Uterus (tissue), 4 donors: Measurements from ENCODE around the gene GPRIN2. TPM values are rescaled to one million over a fixed set of nuclear protein-coding genes. Genes with fewer than 3 reads are reported as not detected.

Experiments used
- DNase-seq, 2 donors: peaks; one replicate each; pipeline ENCODE4 v3.0.0-alpha.2; 2019 to 2020
- H3K27ac ChIP-seq, 2 donors: fragments of 200-600 bp; sonication (generic); 1 replicate in 1 of 2; 2 replicates in 1 of 2; pipeline ENCODE4 v1.5.1; 2016 to 2018
- H3K27me3 ChIP-seq, 2 donors: fragments of 200-600 bp; sonication (generic); one replicate each; pipeline ENCODE4 v1.5.1; 2018 to 2019; ENCODE audit warnings: control low read depth in 1 of 2
- H3K36me3 ChIP-seq, 2 donors: fragments of 200-600 bp; sonication (generic); one replicate each; pipeline ENCODE4 v1.5.1; 2019; ENCODE audit warnings: control low read depth in 1 of 2
- H3K4me1 ChIP-seq, 2 donors: fragments of 200-600 bp; sonication (generic); one replicate each; pipeline ENCODE4 v1.5.1; 2018 to 2019; ENCODE audit warnings: control low read depth in 1 of 2
- H3K4me3 ChIP-seq, 2 donors: fragments of 200-600 bp; sonication (generic); 1 replicate in 1 of 2; 2 replicates in 1 of 2; pipeline ENCODE4 v1.5.1; 2018 to 2019; ENCODE audit warnings: mild to moderate bottlenecking in 1 of 2
- H3K9me3 ChIP-seq, 2 donors: fragments of 200-600 bp; sonication (generic); one replicate each; pipeline ENCODE4 v1.5.1; 2019; ENCODE audit warnings: control low read depth in 1 of 2
- POLR2A ChIP-seq, 2 donors: fragments of 450-650 bp; IDR thresholded peaks; one replicate each; pipeline ENCODE4 v1.6.1; 2016; ENCODE audit warnings: antibody characterized with exemption in 2 of 2, mild to moderate bottlenecking in 1 of 2, moderate library complexity in 1 of 2
- intact Hi-C: fragments of 100-400 bp; cut with DNase I; formaldehyde crosslinking; loops from one replicate; pipeline ENCODE4 v1.15.1; 2023; ENCODE audit warnings: low total_unique reads
- total RNA-seq, 4 donors: library from RNA; depleted of rRNA in 3 of 4; stranded (reverse); fragments of >200 nt in 3 of 4; gene quantifications; one replicate each; pipeline versions ENCODE4 v1.1.0 to v1.2.4, GENCODE V29; 2014 to 2023
- TF ChIP-seq, protein P1 (sequence below), 4 experiments: fragments of 200-600 bp in 2 of 4; fragments of 450-650 bp in 2 of 4; sonication (generic) in 2 of 4; IDR thresholded peaks; one replicate each; pipeline ENCODE4 v1.5.1; 2016 to 2019; ENCODE audit warnings: antibody characterized with exemption in 4 of 4, mild to moderate bottlenecking in 2 of 4, moderate library complexity in 1 of 4
- donor health status: DM: yes; HTN: yes; CAD: no.

GPRIN2 gene
- total RNA-seq, 4 donors from 2014 or later = 3.5 TPM; not detected in 3

GRCh38 chr10:46528675-46529615 is 27.5 kb downstream of the GPRIN2 start:
- Histone ChIP-seq H3K27me3 (no peaks in the 10 kb centered on the region), H3K27ac (no peak overlapping the region), H3K9me3 (peaks cover 0 to 2% of the 10 kb centered on the region in 2 donors), H3K4me3 (no peak overlapping the region), H3K36me3 (no peaks in the 10 kb centered on the region), H3K4me1 (no peaks in the 10 kb centered on the region)
- TF ChIP-seq POLR2A (IDR thresholded peaks at IDR 0.05) = no peak
- TF ChIP-seq, protein P1, sequence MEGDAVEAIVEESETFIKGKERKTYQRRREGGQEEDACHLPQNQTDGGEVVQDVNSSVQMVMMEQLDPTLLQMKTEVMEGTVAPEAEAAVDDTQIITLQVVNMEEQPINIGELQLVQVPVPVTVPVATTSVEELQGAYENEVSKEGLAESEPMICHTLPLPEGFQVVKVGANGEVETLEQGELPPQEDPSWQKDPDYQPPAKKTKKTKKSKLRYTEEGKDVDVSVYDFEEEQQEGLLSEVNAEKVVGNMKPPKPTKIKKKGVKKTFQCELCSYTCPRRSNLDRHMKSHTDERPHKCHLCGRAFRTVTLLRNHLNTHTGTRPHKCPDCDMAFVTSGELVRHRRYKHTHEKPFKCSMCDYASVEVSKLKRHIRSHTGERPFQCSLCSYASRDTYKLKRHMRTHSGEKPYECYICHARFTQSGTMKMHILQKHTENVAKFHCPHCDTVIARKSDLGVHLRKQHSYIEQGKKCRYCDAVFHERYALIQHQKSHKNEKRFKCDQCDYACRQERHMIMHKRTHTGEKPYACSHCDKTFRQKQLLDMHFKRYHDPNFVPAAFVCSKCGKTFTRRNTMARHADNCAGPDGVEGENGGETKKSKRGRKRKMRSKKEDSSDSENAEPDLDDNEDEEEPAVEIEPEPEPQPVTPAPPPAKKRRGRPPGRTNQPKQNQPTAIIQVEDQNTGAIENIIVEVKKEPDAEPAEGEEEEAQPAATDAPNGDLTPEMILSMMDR (IDR thresholded peaks at IDR 0.05) = no peak
- peak; percentile 4 to 11 for DNase-seq
- intact Hi-C loops = no loop called here

DNA sequence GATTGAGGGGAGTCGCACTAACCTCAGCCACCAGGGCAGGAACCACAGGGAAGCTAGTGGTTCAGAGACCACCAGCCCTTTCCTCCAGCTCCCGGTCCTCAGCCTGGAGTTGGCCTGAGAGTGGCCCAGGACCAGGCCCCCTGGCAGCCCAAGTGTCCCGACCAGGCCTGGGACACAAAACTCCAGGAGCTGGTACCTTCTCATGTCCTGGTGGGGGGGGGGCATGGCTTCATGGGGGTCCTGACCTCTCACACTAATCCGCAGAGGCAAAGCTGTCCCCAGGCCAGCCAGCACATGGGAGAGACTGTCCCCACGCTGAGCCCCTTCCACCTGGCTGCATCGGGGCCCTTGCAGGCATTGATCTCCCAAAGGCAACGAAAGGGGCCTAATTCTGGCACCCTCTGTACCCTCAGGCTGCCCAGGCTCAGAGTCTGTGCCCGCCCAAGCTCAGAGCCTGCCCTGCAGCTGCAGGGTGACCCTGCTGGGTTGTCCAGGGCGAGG is 28.2 kb downstream of the GPRIN2 start:
- no peaks in the 10 kb centered on the region for H3K9me3 ChIP-seq
- no peak overlapping the region for H3K4me3 ChIP-seq
- H3K27ac ChIP-seq = no peak overlapping the region
- no peaks in the 10 kb centered on the region for H3K27me3 ChIP-seq
- peak; percentile 10 to 15 for DNase-seq
- H3K4me1 ChIP-seq = no peaks in the 10 kb centered on the region
- intact Hi-C loops = no loop called here
- TF ChIP-seq, protein P1 (IDR thresholded peaks at IDR 0.05) = no peak
- TF ChIP-seq POLR2A (IDR thresholded peaks at IDR 0.05) = no peak
- H3K36me3 ChIP-seq = no peaks in the 10 kb centered on the region

DNA sequence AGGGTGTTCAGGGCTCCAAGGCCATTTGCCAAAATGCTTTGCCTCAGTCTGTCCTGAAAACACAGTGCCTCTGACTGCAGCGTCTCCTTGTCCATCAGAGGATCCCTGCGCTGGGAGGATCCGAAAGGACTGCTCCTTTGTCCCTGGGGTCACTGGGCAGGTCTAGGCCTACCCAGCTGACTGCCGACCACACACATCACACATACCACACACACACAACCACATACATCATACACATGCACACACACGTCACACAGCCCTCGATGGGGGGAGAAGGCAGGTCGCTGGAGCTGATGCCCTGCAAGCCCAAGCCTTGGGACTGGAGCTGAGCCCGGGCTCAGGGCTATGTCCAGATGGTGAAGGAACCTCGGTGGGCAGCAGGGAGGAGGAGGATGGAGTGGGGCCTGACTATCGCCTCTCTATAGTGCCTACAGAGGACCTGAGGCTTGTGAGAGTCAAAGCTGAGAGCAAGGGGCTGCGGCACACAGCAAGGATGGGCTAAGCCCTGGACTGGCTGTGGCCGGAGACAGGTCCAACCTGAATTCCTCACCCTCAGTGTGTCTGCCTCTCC is 29.1 kb downstream of the GPRIN2 start:
- Histone ChIP-seq H3K9me3 (no peaks in the 10 kb centered on the region), H3K36me3 (no peaks in the 10 kb centered on the region), H3K4me1 (no peaks in the 10 kb centered on the region), H3K27me3 (no peaks in the 10 kb centered on the region), H3K27ac (no peak overlapping the region), H3K4me3 (no peak overlapping the region)
- no peak for TF ChIP-seq POLR2A (IDR thresholded peaks at IDR 0.05)
- TF ChIP-seq, protein P1 (IDR thresholded peaks at IDR 0.05) = no peak
- intact Hi-C loops = no loop called here
- DNase-seq = peak; percentile 12 to 14

DNA sequence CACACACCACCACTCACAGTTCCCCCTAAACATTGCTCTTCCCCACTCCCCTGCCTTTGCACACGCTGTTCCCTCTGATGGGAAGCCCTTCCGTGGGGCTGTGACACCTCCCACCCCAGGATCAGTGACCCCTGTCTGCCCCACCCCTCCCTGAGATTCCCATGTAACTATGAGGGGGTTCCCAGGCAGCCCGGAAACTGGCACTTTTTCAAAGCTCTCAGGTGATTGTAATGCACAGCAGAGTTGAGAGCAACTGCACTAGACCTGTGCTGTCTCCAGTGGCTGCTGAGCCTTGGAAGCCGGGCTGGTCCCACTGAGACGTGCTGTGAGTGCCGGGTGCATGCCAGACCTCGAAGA is 29.8 kb downstream of the GPRIN2 start:
- intact Hi-C loops = no loop called here
- no peak for TF ChIP-seq POLR2A (IDR thresholded peaks at IDR 0.05)
- TF ChIP-seq, protein P1 (IDR thresholded peaks at IDR 0.05) = no peak

More for the DNA sequence above, 29.8 kb downstream of the GPRIN2 start:
- peak; percentile 14 for DNase-seq
- H3K4me3 ChIP-seq = no peak overlapping the region
- H3K27me3 ChIP-seq = no peaks in the 10 kb centered on the region
- no peaks in the 10 kb centered on the region for H3K9me3 ChIP-seq
- H3K36me3 ChIP-seq = no peaks in the 10 kb centered on the region
- H3K27ac ChIP-seq = no peak overlapping the region
- no peaks in the 10 kb centered on the region for H3K4me1 ChIP-seq
